Measurements from ENCODE around the gene ARHGEF18.

DNA sequence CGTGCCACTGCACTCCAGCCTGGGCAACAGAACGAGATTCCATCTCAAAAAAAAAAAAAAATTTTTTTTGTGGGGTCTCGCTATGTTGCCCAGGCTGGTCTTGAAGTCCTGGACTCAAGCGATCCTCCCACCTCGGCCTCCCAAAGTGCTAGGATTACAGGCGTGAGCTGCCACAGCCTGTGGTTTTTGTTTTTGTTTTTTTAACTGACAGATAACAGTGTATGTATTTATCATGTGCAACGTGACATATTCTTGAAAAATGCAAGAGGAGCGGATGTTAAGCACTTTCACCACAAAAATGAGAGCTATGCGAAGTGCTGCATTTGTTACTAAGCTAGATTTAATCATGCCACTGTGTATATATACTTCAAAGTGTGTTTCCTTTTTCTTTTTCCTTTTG is 49.0 kb downstream of the ARHGEF18 start:
- TF ChIP-seq CTCF (IDR thresholded peaks at IDR 0.05; ENCODE audit: insufficient read depth, low read depth, low read length) (no peak), EZH2 (IDR thresholded peaks at IDR 0.05; ENCODE audit: insufficient read depth, low read length) (no peak)
